ENCODE results near the gene CAB39.
A peak's percentile ranks its signal among the peaks of the same experiment; 100 is the strongest.

The CAB39 gene

GRCh38 chr2:230852113-230852512 lies 139.5 kb downstream of the CAB39 start:
- H3K36me3 ChIP-seq (ENCODE audit: insufficient read depth, low read length): no peaks in the 10 kb centered on the region
- no peak overlapping the region for H3K9ac ChIP-seq (ENCODE audit: low read depth, low read length)
- H3K4me3 ChIP-seq (ENCODE audit: low read length): no peak overlapping the region
- peaks cover 42% of the 10 kb centered on the region for H3K27me3 ChIP-seq (ENCODE audit: control insufficient read depth, insufficient read depth, low read length)
- H3K4me2 ChIP-seq (ENCODE audit: low read length): no peak overlapping the region
- no peaks in the 10 kb centered on the region for H3K4me1 ChIP-seq (ENCODE audit: control insufficient read depth, insufficient read depth, low read length)
- H3K9me3 ChIP-seq (replicated peaks; ENCODE audit: low read length): no peaks in the 10 kb centered on the region

DNA sequence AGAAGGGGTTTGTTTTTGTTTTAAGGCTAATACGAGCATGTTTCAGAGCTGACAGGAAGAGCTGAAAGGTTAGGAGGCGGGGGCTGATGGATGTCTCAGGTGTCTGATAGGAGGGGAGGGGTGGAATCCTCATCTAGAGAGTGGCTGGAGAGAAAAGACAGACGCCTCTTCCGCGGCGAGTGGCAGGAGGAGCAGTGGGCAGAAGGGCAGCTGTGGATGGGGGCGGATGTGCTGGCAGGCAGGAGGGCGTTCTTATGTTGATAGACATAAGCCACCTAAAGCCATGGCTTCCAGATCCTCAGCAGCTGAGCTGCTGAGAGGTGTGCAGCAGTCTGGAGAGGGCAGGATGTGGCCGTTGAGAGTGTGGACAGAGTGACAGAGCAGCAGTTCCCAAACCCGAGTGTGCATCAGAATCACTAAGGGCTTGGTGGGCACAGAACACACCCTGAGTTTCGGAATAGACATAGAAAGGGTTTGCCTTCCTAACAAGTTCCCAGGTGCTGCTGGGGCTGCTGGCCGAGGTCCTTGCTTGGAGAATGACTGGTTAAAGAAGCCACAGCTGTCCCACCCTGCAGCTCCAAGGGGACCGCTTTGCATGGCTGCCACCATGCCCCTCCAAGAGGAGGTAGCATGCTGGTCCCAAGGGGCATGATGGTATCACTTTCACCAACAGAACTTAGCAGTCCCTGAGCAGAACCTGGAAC lies 149.1 kb downstream of the CAB39 start:
- no peaks in the 10 kb centered on the region for H3K36me3 ChIP-seq (ENCODE audit: insufficient read depth, low read length)
- H3K4me3 ChIP-seq (ENCODE audit: low read length): no peak overlapping the region
- no peaks in the 10 kb centered on the region for H3K9me3 ChIP-seq (replicated peaks; ENCODE audit: low read length)
- no peak overlapping the region for H3K4me2 ChIP-seq (ENCODE audit: low read length)
- peaks cover 55% of the 10 kb centered on the region for H3K27me3 ChIP-seq (ENCODE audit: control insufficient read depth, insufficient read depth, low read length)
- no peak overlapping the region for H3K9ac ChIP-seq (ENCODE audit: low read depth, low read length)
- H3K4me1 ChIP-seq (ENCODE audit: control insufficient read depth, insufficient read depth, low read length): peaks cover 5% of the 10 kb centered on the region

GRCh38 chr2:230862292-230862691 lies 149.7 kb downstream of the CAB39 start:
- H3K36me3 ChIP-seq (ENCODE audit: insufficient read depth, low read length): no peaks in the 10 kb centered on the region
- no peak overlapping the region for H3K9ac ChIP-seq (ENCODE audit: low read depth, low read length)
- no peaks in the 10 kb centered on the region for H3K9me3 ChIP-seq (replicated peaks; ENCODE audit: low read length)
- no peak overlapping the region for H3K4me3 ChIP-seq (ENCODE audit: low read length)
- peaks cover 54% of the 10 kb centered on the region for H3K27me3 ChIP-seq (ENCODE audit: control insufficient read depth, insufficient read depth, low read length)
- H3K4me1 ChIP-seq (ENCODE audit: control insufficient read depth, insufficient read depth, low read length): peaks cover 11% of the 10 kb centered on the region
- no peak overlapping the region for H3K4me2 ChIP-seq (ENCODE audit: low read length)

GRCh38 chr2:230863031-230863430 lies 150.4 kb downstream of the CAB39 start:
- H3K4me1 ChIP-seq (ENCODE audit: control insufficient read depth, insufficient read depth, low read length): peaks cover 11% of the 10 kb centered on the region
- H3K9me3 ChIP-seq (replicated peaks; ENCODE audit: low read length): no peaks in the 10 kb centered on the region
- no peak overlapping the region for H3K4me3 ChIP-seq (ENCODE audit: low read length)
- H3K9ac ChIP-seq (ENCODE audit: low read depth, low read length): no peak overlapping the region
- H3K36me3 ChIP-seq (ENCODE audit: insufficient read depth, low read length): no peaks in the 10 kb centered on the region
- no peak overlapping the region for H3K4me2 ChIP-seq (ENCODE audit: low read length)
- H3K27me3 ChIP-seq (ENCODE audit: control insufficient read depth, insufficient read depth, low read length): peaks cover 47% of the 10 kb centered on the region

DNA sequence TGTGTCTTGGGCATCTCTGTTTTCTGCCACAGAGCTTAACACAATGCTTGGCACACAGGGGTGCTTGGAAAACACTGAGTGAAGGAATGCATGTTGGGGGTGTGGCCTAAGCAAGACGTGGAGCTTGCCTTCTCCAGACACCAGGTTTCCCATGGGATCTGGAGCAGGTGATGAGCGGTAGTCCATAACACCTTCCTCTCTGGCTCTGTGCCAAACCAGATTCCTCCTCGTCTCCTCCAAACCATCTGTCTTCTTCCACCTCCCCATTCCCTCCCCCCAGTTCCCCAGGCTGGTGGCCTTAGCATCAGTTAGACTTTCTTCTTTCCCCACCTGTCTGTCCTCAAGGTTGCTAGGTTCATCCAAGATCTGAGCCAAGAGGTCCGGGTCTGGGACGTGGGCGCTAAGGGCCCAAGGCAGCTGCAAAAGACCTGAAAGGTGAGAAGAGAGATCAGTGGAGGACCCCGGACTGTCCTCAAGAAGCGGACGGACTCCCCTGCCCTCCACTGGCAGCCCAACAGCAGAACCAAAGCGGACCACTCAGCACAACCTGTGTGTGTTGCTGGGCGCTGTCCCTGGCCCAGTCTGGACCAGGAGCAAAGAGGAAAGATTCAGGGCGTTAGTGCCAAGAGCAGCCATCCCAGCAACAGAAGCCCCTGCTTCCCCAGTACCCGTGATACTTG lies 150.9 kb downstream of the CAB39 start:
- no peak overlapping the region for H3K9ac ChIP-seq (ENCODE audit: low read depth, low read length)
- peaks cover 11% of the 10 kb centered on the region for H3K4me1 ChIP-seq (ENCODE audit: control insufficient read depth, insufficient read depth, low read length)
- H3K4me3 ChIP-seq (ENCODE audit: low read length): no peak overlapping the region
- no peaks in the 10 kb centered on the region for H3K9me3 ChIP-seq (replicated peaks; ENCODE audit: low read length)
- H3K27me3 ChIP-seq (ENCODE audit: control insufficient read depth, insufficient read depth, low read length): peaks cover 43% of the 10 kb centered on the region
- H3K36me3 ChIP-seq (ENCODE audit: insufficient read depth, low read length): no peaks in the 10 kb centered on the region
- no peak overlapping the region for H3K4me2 ChIP-seq (ENCODE audit: low read length)

GRCh38 chr2:230864122-230864604 lies 151.5 kb downstream of the CAB39 start:
- Histone ChIP-seq H3K9me3 (replicated peaks; ENCODE audit: low read length) (no peaks in the 10 kb centered on the region), H3K4me3 (ENCODE audit: low read length) (peak overlapping the region; percentile 91), H3K4me2 (ENCODE audit: low read length) (peak overlapping the region; percentile 97), H3K36me3 (ENCODE audit: insufficient read depth, low read length) (no peaks in the 10 kb centered on the region), H3K9ac (ENCODE audit: low read depth, low read length) (peak overlapping the region; percentile 38), H3K4me1 (ENCODE audit: control insufficient read depth, insufficient read depth, low read length) (peaks cover 11% of the 10 kb centered on the region), H3K27me3 (ENCODE audit: control insufficient read depth, insufficient read depth, low read length) (peaks cover 41% of the 10 kb centered on the region)

- H3K27me3 ChIP-seq (ENCODE audit: control insufficient read depth, insufficient read depth, low read length): peaks cover 35% of the 10 kb centered on the region
- no peaks in the 10 kb centered on the region for H3K36me3 ChIP-seq (ENCODE audit: insufficient read depth, low read length)
- H3K9me3 ChIP-seq (replicated peaks; ENCODE audit: low read length): no peaks in the 10 kb centered on the region
- H3K4me3 ChIP-seq (ENCODE audit: low read length): peak within 1 kb of the TSS; percentile 91
- peaks cover 11% of the 10 kb centered on the region for H3K4me1 ChIP-seq (ENCODE audit: control insufficient read depth, insufficient read depth, low read length)
- peak within 1 kb of the TSS; percentile 78 for H3K9ac ChIP-seq (ENCODE audit: low read depth, low read length)
- H3K4me2 ChIP-seq (ENCODE audit: low read length): peak within 1 kb of the TSS; percentile 97
Measured at GRCh38 chr2:230864605-230865306, 152.1 kb downstream of the CAB39 start, which contains the start of gene ITM2C. ITM2C (plus strand) TSS chr2:230864942; CDS start chr2:230865026, 84 bp downstream.

- Histone ChIP-seq H3K9ac (ENCODE audit: low read depth, low read length) (peak overlapping the region; percentile 78), H3K4me2 (ENCODE audit: low read length) (peak overlapping the region; percentile 97), H3K36me3 (ENCODE audit: insufficient read depth, low read length) (no peaks in the 10 kb centered on the region), H3K4me1 (ENCODE audit: control insufficient read depth, insufficient read depth, low read length) (peaks cover 11% of the 10 kb centered on the region), H3K27me3 (ENCODE audit: control insufficient read depth, insufficient read depth, low read length) (peaks cover 33% of the 10 kb centered on the region), H3K4me3 (ENCODE audit: low read length) (peak overlapping the region; percentile 91), H3K9me3 (replicated peaks; ENCODE audit: low read length) (no peaks in the 10 kb centered on the region)
Measured at GRCh38 chr2:230865307-230865765, 152.7 kb downstream of the CAB39 start.

DNA sequence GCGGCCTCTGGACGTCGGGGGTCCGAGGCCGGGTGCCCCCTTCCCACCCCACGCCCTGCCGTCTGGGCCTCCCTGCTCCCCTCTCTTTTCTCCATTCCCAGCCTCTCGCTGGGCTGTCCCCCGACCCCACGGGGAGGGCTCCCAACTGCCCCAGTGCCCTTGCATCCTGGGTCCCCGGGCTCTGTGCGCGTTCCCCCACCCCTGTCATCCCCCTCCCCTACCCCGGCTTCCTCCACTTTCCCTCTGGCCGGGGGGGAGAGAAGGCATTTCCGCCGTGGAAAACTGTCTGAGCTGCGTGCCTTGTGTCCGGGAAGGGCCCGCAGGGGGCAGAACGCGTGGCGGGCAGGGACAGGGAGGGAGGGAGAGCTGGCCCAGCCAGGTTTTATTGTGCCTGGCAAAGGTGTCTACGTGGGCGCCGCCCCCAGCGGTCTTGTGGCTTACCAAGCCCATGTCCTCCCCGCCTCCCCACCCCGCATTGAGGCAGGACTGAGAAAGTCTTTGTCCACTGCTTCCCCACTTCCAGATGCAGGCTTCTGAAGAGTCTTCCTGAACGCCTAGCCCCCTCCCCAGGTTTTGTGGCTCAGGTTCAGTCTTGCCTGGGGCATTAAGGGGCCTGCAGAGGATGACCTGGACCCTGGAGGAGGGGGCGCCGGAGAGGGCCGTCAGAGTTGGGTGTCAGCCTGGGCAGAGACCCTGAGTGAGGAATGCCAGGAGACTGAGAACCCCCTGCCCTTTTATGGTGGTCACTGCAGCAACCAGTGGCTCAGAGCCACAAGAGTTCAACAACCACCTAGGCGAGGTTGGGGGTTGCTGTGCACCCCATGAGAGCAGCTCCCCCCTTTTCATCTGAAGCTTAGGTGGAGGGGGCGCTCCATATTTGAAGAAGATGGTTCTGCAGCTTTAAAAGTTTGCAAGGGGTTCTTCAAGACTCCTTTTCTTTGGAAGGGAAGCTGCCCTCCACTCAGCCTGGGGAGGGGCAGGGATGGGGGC lies 153.4 kb downstream of the CAB39 start:
- Histone ChIP-seq H3K4me2 (ENCODE audit: low read length) (peak overlapping the region; percentile 97), H3K9ac (ENCODE audit: low read depth, low read length) (no peak overlapping the region), H3K27me3 (ENCODE audit: control insufficient read depth, insufficient read depth, low read length) (peaks cover 27% of the 10 kb centered on the region), H3K9me3 (replicated peaks; ENCODE audit: low read length) (no peaks in the 10 kb centered on the region), H3K4me3 (ENCODE audit: low read length) (peak overlapping the region; percentile 45), H3K36me3 (ENCODE audit: insufficient read depth, low read length) (no peaks in the 10 kb centered on the region), H3K4me1 (ENCODE audit: control insufficient read depth, insufficient read depth, low read length) (peaks cover 11% of the 10 kb centered on the region)

DNA sequence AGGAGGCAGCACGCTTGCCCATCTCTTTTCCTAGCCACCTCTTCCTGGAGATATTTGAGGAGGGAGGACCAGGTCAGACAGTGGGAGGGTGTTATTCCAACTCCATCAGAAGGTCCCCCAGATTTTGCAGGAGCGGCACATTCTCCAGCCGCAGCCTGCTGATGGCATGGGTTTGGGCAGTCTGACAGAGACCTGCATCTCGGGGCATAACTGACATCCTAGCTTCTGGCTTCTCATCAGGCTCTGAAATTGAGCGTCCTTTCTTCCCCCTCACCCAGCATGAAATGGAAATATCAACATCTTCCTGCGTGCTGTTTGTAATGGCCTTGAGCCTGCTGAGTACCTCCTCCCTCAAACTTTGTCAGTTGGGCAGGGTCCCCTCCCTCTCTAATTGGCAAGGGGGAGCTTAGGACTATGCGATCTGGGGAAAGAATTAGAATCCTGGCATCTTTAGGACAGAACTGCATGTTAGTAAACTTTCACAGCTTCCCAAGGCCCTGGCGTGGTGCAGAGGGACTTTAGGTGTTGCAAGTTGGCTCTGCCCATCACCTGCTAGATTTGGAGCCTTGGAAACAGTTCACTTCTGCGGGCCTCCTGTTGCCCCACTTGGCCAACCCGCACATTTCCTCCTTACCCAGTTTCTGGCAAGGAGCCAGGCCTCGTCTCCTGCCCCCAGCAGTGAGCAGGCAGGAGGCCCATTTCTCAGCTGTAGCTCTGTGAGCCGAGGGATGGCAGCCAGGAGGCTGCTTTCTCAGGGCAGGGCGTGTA lies 154.3 kb downstream of the CAB39 start:
- Histone ChIP-seq H3K4me3 (ENCODE audit: low read length) (no peak overlapping the region), H3K4me1 (ENCODE audit: control insufficient read depth, insufficient read depth, low read length) (peaks cover 11% of the 10 kb centered on the region), H3K36me3 (ENCODE audit: insufficient read depth, low read length) (no peaks in the 10 kb centered on the region), H3K4me2 (ENCODE audit: low read length) (no peak overlapping the region), H3K9me3 (replicated peaks; ENCODE audit: low read length) (no peaks in the 10 kb centered on the region), H3K27me3 (ENCODE audit: control insufficient read depth, insufficient read depth, low read length) (peaks cover 18% of the 10 kb centered on the region), H3K9ac (ENCODE audit: low read depth, low read length) (no peak overlapping the region)
